Psoas muscle (tissue), 8 donors: Measurements from ENCODE around the gene ZC3H15. TPM values are rescaled to one million over a fixed set of nuclear protein-coding genes. Genes with fewer than 3 reads are reported as not detected.

ENCODE experiments used
- ATAC-seq, 4 donors: fragments of 200-7000 bp; cut with Tn5 transposase; one replicate each; pipeline ENCODE4 v1.9.1; 2020; ENCODE audit warnings: moderate library complexity in 3 of 4, mild to moderate bottlenecking in 2 of 4
- DNase-seq, 2 donors: peaks; one replicate each; pipeline ENCODE4 v3.0.0-alpha.2; 2020
- H3K27ac ChIP-seq: fragments of 200-600 bp; one replicate; pipeline ENCODE4 v1.8.0; 2022
- H3K27me3 ChIP-seq, 3 donors: fragments of 200-600 bp in 1 of 3; one replicate each; pipeline versions ENCODE4 v1.6.1 to v1.8.0; 2013 to 2022; ENCODE audit warnings: low read length in 2 of 3, mild to moderate bottlenecking in 2 of 3, moderate library complexity in 1 of 3; ENCODE audit not compliant: insufficient read depth in 3 of 3
- H3K36me3 ChIP-seq, 2 donors: fragments of 200-600 bp in 1 of 2; one replicate each; pipeline versions ENCODE4 v1.6.1 to v1.8.0; 2013 to 2022; ENCODE audit warnings: low read depth in 1 of 2, mild to moderate bottlenecking in 1 of 2, moderate library complexity in 1 of 2; ENCODE audit not compliant: insufficient read depth in 1 of 2
- H3K4me1 ChIP-seq: fragments of 200-600 bp; one replicate; pipeline ENCODE4 v1.8.0; 2022
- H3K4me3 ChIP-seq: fragments of 200-600 bp; one replicate; pipeline ENCODE4 v1.8.0; 2022; ENCODE audit warnings: mild to moderate bottlenecking
- H3K9me3 ChIP-seq: fragments of 200-600 bp; one replicate; pipeline ENCODE4 v1.8.0; 2022
- WGBS, 3 donors: extraction: QIAGEN DNeasy Blood & Tissue Kit; methylation state at CpG; one replicate each; pipeline versions ENCODE4 v1.1.6 to v1.1.7; 2013; 5-methylcytosine and 5-hydroxymethylcytosine counted together
- intact Hi-C, 2 donors: fragments of 100-400 bp; cut with DNase I; formaldehyde crosslinking; loops; one replicate each; pipeline versions ENCODE4 v1.11.0 to v1.14.2; 2022
- polyA plus RNA-seq, 3 donors: library from polyadenylated mRNA; stranded (reverse); fragments of 200-250 nt; gene quantifications; one replicate each; pipeline ENCODE4 v1.2.3, GENCODE V29; 2013
- total RNA-seq, 4 donors: library from RNA; stranded (reverse); fragmentation: NEBNext Ultra II Directional in 2 of 4; extraction: Animal tissue kit (Norgen Biotek cat#: 25700) in 2 of 4; gene quantifications; one replicate each; pipeline versions ENCODE4 v1.2.1 to v1.2.4, GENCODE V29; 2021 to 2023
- TF ChIP-seq, protein P1 (sequence below): fragments of 200-600 bp; IDR thresholded peaks from one replicate; pipeline ENCODE4 v1.8.0; 2022; ENCODE audit warnings: antibody characterized with exemption
- donor health status: healthy with polysubstance abuse.
- donor health status: DM: no; HTN: no; CAD: no; lungs with moderate emphysema.
- donor health status: Bipolar disorder and iron deficiency.
- donor health status: healthy.
- donor health status: DM: yes; HTN: yes; CAD: no.
- donor health status: DM: no; HTN: no; CAD: no.
- donor health status: DM: no; HTN: no; CAD: no.
- donor health status: DM: yes; HTN: yes; CAD: no.

Gene ZC3H15
- total and polyA plus RNA-seq, 7 donors, result 31.1 to 83.8 (median 55.0) TPM

DNA sequence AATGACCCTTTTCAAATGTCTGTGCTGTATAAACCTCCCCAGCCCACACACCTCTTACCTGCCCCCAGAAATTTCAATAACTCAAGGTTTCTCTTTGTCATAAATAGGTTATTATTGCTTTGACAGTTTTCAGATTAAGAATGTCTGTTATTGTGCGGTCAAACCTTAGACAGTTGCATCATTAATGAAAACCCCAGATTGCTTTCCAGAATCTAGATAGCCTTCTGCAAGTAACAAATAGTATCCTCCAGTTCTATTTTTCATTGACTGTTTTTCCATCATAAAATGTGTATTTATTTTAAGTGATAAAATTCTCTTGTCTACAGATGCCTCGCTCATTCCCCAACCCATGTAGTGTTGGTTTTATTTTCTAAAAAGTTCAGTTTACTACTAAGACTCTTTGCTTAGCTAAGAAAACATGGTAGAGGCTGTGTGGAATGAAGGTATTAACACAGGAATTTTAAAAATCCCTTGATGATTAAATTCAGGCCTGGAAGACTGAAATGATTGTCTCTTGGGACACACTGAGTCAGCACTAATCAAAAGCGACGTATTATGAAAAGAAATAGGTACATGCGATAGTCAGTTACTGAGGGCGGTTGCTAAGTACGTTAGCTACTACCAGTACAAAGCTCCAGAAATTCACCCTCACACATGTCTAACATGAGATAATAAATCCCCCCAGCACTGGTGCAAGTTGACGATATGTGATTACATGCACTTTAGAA lies 65.4 kb downstream of the ZC3H15 start:
- Histone ChIP-seq H3K4me1 (no peaks in the 10 kb centered on the region), H3K4me3 (no peak overlapping the region), H3K27ac (no peak overlapping the region), H3K27me3 (no peaks in the 10 kb centered on the region), H3K9me3 (no peaks in the 10 kb centered on the region), H3K36me3 (no peaks in the 10 kb centered on the region)
- no peak for ATAC-seq
- no peak for DNase-seq
- TF ChIP-seq, protein P1, sequence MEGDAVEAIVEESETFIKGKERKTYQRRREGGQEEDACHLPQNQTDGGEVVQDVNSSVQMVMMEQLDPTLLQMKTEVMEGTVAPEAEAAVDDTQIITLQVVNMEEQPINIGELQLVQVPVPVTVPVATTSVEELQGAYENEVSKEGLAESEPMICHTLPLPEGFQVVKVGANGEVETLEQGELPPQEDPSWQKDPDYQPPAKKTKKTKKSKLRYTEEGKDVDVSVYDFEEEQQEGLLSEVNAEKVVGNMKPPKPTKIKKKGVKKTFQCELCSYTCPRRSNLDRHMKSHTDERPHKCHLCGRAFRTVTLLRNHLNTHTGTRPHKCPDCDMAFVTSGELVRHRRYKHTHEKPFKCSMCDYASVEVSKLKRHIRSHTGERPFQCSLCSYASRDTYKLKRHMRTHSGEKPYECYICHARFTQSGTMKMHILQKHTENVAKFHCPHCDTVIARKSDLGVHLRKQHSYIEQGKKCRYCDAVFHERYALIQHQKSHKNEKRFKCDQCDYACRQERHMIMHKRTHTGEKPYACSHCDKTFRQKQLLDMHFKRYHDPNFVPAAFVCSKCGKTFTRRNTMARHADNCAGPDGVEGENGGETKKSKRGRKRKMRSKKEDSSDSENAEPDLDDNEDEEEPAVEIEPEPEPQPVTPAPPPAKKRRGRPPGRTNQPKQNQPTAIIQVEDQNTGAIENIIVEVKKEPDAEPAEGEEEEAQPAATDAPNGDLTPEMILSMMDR, result no peak
- intact Hi-C loops, result no loop called here
- WGBS, 3 donors, result 81 to 84% (median 83%) methylated on average over 8 of the region's 8 CpGs

DNA sequence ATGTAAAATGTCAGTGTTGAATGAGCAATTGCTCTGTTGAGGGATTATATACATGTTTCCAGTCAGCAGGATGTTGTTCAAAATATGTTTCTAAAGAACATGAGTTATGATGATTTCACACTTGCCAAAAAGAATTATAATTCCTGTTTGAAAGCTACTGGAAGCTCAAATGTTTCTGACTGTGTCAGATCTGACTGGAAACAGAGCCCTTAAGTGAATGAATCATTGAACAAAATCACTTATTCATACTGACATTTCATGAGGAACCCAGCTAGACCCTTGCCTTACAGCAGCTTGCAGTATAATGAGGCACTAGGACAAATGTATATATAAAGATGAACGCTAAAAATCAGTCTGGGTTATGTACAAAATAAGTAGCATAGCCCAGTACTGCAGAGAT lies 68.4 kb downstream of the ZC3H15 start:
- WGBS, 3 donors, result 63 to 84% (median 72%) methylated on average over 1 of the region's 1 CpG
- no peak for DNase-seq

DNA sequence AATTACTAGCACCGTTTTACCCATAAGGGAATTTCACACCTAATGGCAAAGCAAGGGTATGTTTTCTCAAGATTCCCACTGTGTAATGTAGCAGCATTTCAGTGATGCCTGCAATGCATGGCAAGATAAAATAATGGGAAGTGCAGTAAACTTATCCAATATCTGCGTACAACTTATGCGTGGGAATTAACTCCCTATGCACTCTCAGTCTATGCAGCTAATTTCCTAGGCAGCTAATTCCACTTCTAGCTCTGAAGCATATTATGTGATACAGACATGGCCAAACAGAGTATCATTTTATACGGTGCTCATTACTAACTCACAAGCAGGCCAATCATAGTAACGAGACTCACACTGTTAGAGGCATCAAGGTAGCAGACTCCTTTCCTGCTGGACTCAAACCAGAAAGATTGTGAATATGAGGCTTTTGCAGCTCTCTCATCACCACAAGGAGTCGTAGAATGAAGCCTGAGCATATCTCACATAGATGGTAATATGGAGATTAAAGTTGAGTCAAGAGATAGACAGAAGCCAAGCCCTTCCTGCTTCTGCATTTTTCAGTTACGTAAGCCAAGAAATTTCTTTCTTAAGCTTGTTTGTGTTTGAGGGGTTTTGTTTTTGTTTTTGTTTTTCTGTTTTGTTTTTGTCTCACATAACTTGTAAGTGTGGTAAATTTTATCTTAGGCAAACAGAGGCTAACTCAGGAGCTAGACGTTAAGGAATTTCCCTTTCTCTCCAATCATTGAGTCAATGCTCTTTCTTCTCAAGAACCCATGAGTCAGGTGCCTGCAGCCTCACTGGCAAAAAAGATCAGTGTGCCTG lies 69.0 kb downstream of the ZC3H15 start:
- intact Hi-C loops, result no loop called here
- Histone ChIP-seq H3K27ac (no peak overlapping the region), H3K27me3 (no peaks in the 10 kb centered on the region), H3K4me1 (no peaks in the 10 kb centered on the region), H3K36me3 (no peaks in the 10 kb centered on the region), H3K9me3 (no peaks in the 10 kb centered on the region), H3K4me3 (no peak overlapping the region)
- TF ChIP-seq, protein P1, result no peak
- no peak for ATAC-seq
- DNase-seq, result no peak
- 62 to 74% (median 66%) methylated on average over 8 of the region's 8 CpGs for WGBS, 3 donors

More for the DNA sequence above, 68.4 kb downstream of the ZC3H15 start:
- no peak overlapping the region for H3K27ac ChIP-seq
- intact Hi-C loops, result no loop called here
- TF ChIP-seq, protein P1, result no peak
- H3K4me3 ChIP-seq, result no peak overlapping the region
- no peaks in the 10 kb centered on the region for H3K27me3 ChIP-seq
- H3K36me3 ChIP-seq, result no peaks in the 10 kb centered on the region
- ATAC-seq, result no peak
- H3K9me3 ChIP-seq, result no peaks in the 10 kb centered on the region
- no peaks in the 10 kb centered on the region for H3K4me1 ChIP-seq

DNA sequence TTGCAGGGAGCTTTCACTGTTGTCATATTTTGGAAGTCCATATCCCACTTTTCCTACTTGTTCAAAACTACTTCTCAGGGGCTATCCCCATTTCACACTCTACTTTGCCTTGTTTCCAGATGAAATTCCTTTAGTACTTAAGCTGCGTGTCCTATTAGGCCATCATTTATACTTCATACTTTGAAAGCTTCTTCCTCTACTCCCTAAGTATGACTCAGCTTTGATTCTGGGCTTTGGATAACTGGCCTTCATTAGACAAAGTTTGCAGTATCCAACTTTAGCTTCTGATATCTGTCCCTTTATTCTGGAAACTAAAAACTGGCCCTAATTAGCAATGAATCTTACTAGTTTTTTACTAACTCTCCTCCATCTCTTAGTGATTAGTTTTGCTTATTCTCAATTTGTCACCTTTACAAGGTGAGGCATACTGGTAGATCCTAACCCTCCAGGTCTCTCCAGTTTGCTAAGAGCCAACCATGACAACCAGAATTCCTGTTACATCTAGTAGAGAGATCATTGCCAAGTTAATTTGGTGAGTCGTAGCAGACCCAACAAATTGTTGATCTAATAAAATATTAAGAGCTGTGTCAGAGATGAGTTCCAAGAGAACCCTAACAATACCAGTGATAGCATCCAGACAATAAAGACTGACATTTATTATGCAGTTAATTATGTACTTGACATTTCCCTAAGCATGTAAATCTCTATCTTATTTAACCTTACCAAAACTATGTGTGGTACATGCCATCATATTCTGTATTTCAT lies 72.6 kb downstream of the ZC3H15 start:
- TF ChIP-seq, protein P1, result no peak
- WGBS, 3 donors, result 70 to 80% (median 75%) methylated on average over 2 of the region's 2 CpGs
- H3K4me3 ChIP-seq, result no peak overlapping the region

More for the DNA sequence above, 72.6 kb downstream of the ZC3H15 start:
- ATAC-seq (no peak), DNase-seq (no peak)
- intact Hi-C loops, result no loop called here
- Histone ChIP-seq H3K36me3 (no peaks in the 10 kb centered on the region), H3K4me1 (no peaks in the 10 kb centered on the region), H3K9me3 (no peaks in the 10 kb centered on the region), H3K27ac (no peak overlapping the region), H3K27me3 (no peaks in the 10 kb centered on the region)

Other genes with a start within 250 kb of the ZC3H15 start
- gene ITGAV, start 103.8 kb downstream of the ZC3H15 start, total RNA-seq, result 10 to 100 TPM; 25.4 to 67.4 (median 55.4) TPM
- 10 to 100 TPM in 2 of 3 donors, 1 to 10 TPM in 1; 4.6 to 28.2 (median 12.1) TPM for gene ITGAV, start 103.8 kb downstream of the ZC3H15 start, polyA plus RNA-seq
- gene FAM171B, start 207.8 kb downstream of the ZC3H15 start, total RNA-seq, result 1 to 10 TPM in 3 of 4 donors, under 1 TPM in 1; 0.59 to 3.8 (median 1.6) TPM
- under 1 TPM; 0.28 to 0.36 (median 0.35) TPM for gene FAM171B, start 207.8 kb downstream of the ZC3H15 start, polyA plus RNA-seq